Trophoblast cell (in vitro differentiated cells and primary cell): ENCODE data around the gene BACH2.
A peak's percentile ranks its signal among the peaks of the same experiment; 100 is the strongest.

Experiments used
- DNase-seq, 2 donors: peaks; one replicate each; pipeline ENCODE4 v3.0.0-alpha.2; 2016
- H2AFZ ChIP-seq: 2 replicates; pipeline ENCODE4 v1.6.1; 2013; ENCODE audit warnings: low read length, moderate library complexity, mild to moderate bottlenecking; ENCODE audit not compliant: insufficient read depth, poor library complexity
- H2AK5ac ChIP-seq: 2 replicates; pipeline ENCODE4 v1.6.1; 2013; ENCODE audit warnings: mild to moderate bottlenecking, low read length
- H2BK120ac ChIP-seq: 2 replicates; pipeline ENCODE4 v1.6.1; 2013; ENCODE audit warnings: low read length, mild to moderate bottlenecking, moderate library complexity; ENCODE audit not compliant: insufficient read depth, poor library complexity
- H2BK12ac ChIP-seq: 2 replicates; pipeline ENCODE4 v1.6.1; 2013; ENCODE audit warnings: mild to moderate bottlenecking, low read length, moderate library complexity
- H2BK5ac ChIP-seq: 2 replicates; pipeline ENCODE4 v1.6.1; 2013; ENCODE audit warnings: low read length, low read depth, moderate library complexity, mild to moderate bottlenecking; ENCODE audit not compliant: poor library complexity
- H3K14ac ChIP-seq: 2 replicates; pipeline ENCODE4 v1.6.1; 2013; ENCODE audit warnings: mild to moderate bottlenecking, low read length
- H3K18ac ChIP-seq: 2 replicates; pipeline ENCODE4 v1.6.1; 2013; ENCODE audit warnings: mild to moderate bottlenecking, low read length
- H3K23ac ChIP-seq: 2 replicates; pipeline ENCODE4 v1.6.1; 2013; ENCODE audit warnings: low read length
- H3K27ac ChIP-seq: 2 replicates; pipeline ENCODE4 v1.5.1; 2013; ENCODE audit warnings: low read depth, mild to moderate bottlenecking, inconsistent platforms, low read length, moderate library complexity
- H3K27me3 ChIP-seq: 2 replicates; pipeline ENCODE4 v1.6.1; 2013; ENCODE audit warnings: inconsistent platforms, mild to moderate bottlenecking, low read length, moderate library complexity; ENCODE audit not compliant: insufficient read depth
- H3K36me3 ChIP-seq, 2 experiments: 1 replicate in 1 of 2; 2 replicates in 1 of 2; pipeline ENCODE4 v1.6.1; 2013; ENCODE audit warnings: low read length in 2 of 2, mild to moderate bottlenecking in 2 of 2, moderate library complexity in 1 of 2; ENCODE audit not compliant: insufficient read depth in 2 of 2, control insufficient read depth in 1 of 2
- H3K4ac ChIP-seq: 2 replicates; pipeline ENCODE4 v1.6.1; 2013; ENCODE audit warnings: low read depth, mild to moderate bottlenecking, low read length, moderate library complexity
- H3K4me1 ChIP-seq, 2 experiments: 1 replicate in 1 of 2; 2 replicates in 1 of 2; pipeline ENCODE4 v1.6.1; 2013; ENCODE audit warnings: low read length in 2 of 2, mild to moderate bottlenecking in 2 of 2, moderate library complexity in 1 of 2; ENCODE audit not compliant: insufficient read depth in 2 of 2, control insufficient read depth in 1 of 2
- H3K4me2 ChIP-seq: 2 replicates; pipeline ENCODE4 v1.6.1; 2013; ENCODE audit warnings: inconsistent platforms, mild to moderate bottlenecking, low read length, moderate library complexity
- H3K4me3 ChIP-seq: 2 replicates; pipeline ENCODE4 v1.5.1; 2013; ENCODE audit warnings: mild to moderate bottlenecking, low read depth, low read length, inconsistent platforms
- H3K79me1 ChIP-seq: one replicate; pipeline ENCODE4 v1.6.1; 2013; ENCODE audit warnings: low read length
- H3K79me2 ChIP-seq: 2 replicates; pipeline ENCODE4 v1.6.1; 2013; ENCODE audit warnings: low read length, mild to moderate bottlenecking; ENCODE audit not compliant: control insufficient read depth, insufficient read depth, poor library complexity
- H3K9ac ChIP-seq: 2 replicates; pipeline ENCODE4 v1.6.1; 2013; ENCODE audit warnings: mild to moderate bottlenecking, low read length
- H3K9me3 ChIP-seq: 2 replicates; pipeline ENCODE4 v1.6.1; 2013; ENCODE audit warnings: low read depth, mild to moderate bottlenecking, control low read depth, inconsistent platforms, low read length; ENCODE audit not compliant: insufficient read depth
- H4K12ac ChIP-seq: 2 replicates; pipeline ENCODE4 v1.6.1; 2013; ENCODE audit warnings: low read depth, mild to moderate bottlenecking, low read length, moderate library complexity
- H4K8ac ChIP-seq: 2 replicates; pipeline ENCODE4 v1.6.1; 2013; ENCODE audit warnings: low read depth, mild to moderate bottlenecking, low read length, moderate library complexity
- H4K91ac ChIP-seq: one replicate; pipeline ENCODE4 v1.6.1; 2013; ENCODE audit warnings: low read depth, mild to moderate bottlenecking, low read length, moderate library complexity
- WGBS: extraction: QIAGEN DNeasy Blood & Tissue Kit; methylation state at CpG from one replicate; pipeline ENCODE4 v1.1.7; 2013; ENCODE audit warnings: missing lambda C conversion rate; ENCODE audit not compliant: insufficient read length, insufficient coverage; ENCODE audit errors: extremely low coverage; 5-methylcytosine and 5-hydroxymethylcytosine counted together

The BACH2 gene

GRCh38 chr6:90139272-90139817 lies 157.3 kb downstream of the BACH2 start:
- no peak overlapping the region for H3K9ac ChIP-seq
- WGBS = no CpG with 5 or more reads among the region's 7 CpGs

GRCh38 chr6:90136837-90137568 lies 159.6 kb downstream of the BACH2 start:
- Histone ChIP-seq H2AK5ac (no peak overlapping the region), H4K91ac (no peak overlapping the region), H3K4me1 (peaks cover 0 to 4% of the 10 kb centered on the region in 2 experiments), H3K27ac (no peak overlapping the region), H2BK120ac (no peak overlapping the region), H3K79me1 (peaks cover 2% of the 10 kb centered on the region), H3K4ac (no peak overlapping the region), H3K79me2 (no peaks in the 10 kb centered on the region), H4K12ac (no peak overlapping the region), H2AFZ (no peak overlapping the region), H3K9me3 (no peaks in the 10 kb centered on the region), H3K9ac (no peak overlapping the region), H3K4me2 (no peak overlapping the region), H2BK5ac (no peak overlapping the region), H3K4me3 (no peak overlapping the region), H3K18ac (no peak overlapping the region), H4K8ac (no peak overlapping the region), H3K23ac (no peak overlapping the region), H2BK12ac (no peak overlapping the region), H3K36me3 (no peaks in the 10 kb centered on the region), H3K27me3 (no peaks in the 10 kb centered on the region), H3K14ac (no peak overlapping the region)
- DNase-seq = no peak
- WGBS = no CpG with 5 or more reads among the region's 2 CpGs

More at GRCh38 chr6:90139272-90139817, 157.3 kb downstream of the BACH2 start:
- Histone ChIP-seq H3K23ac (no peak overlapping the region), H3K4me3 (no peak overlapping the region), H3K79me2 (no peaks in the 10 kb centered on the region), H3K4me2 (no peak overlapping the region), H3K79me1 (peaks cover 4% of the 10 kb centered on the region), H4K12ac (no peak overlapping the region), H3K27me3 (no peaks in the 10 kb centered on the region), H3K27ac (no peak overlapping the region), H2AFZ (no peak overlapping the region), H4K8ac (no peak overlapping the region), H4K91ac (no peak overlapping the region), H2BK12ac (no peak overlapping the region), H3K4ac (no peak overlapping the region), H2BK5ac (no peak overlapping the region), H3K9me3 (no peaks in the 10 kb centered on the region), H3K4me1 (peaks cover 0 to 7% of the 10 kb centered on the region in 2 experiments), H2BK120ac (no peak overlapping the region), H3K14ac (no peak overlapping the region), H3K18ac (no peak overlapping the region), H2AK5ac (no peak overlapping the region), H3K36me3 (no peaks in the 10 kb centered on the region)
- DNase-seq = no peak

DNA sequence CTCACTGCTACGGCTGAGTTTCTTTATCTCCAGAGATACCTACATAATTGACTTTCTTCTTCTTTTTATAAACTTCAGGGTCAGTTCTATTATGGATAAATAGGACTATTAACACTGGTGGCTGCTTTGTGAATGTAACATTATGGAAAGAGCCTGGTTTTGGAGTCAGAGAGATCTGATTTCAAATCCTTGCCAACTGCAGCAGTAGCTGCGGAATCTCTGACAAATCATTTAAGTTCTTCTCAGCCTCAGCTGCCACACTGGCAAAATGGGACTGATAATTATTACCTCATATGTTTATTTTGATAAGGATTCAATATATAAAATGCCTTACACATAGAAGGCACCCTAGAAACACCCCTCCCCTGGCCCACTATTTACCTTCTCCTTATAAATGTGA lies 160.5 kb downstream of the BACH2 start:
- no peak overlapping the region for H2AK5ac ChIP-seq
- no peaks in the 10 kb centered on the region for H3K79me2 ChIP-seq
- H4K91ac ChIP-seq = no peak overlapping the region
- H3K4me2 ChIP-seq = no peak overlapping the region
- no peak overlapping the region for H3K4me3 ChIP-seq
- H3K18ac ChIP-seq = no peak overlapping the region
- H3K9ac ChIP-seq = no peak overlapping the region
- no peak overlapping the region for H2BK120ac ChIP-seq
- H4K8ac ChIP-seq = no peak overlapping the region
- H3K4me1 ChIP-seq = peaks cover 0 to 4% of the 10 kb centered on the region in 2 experiments
- no CpG with 5 or more reads among the region's 2 CpGs for WGBS
- no peaks in the 10 kb centered on the region for H3K9me3 ChIP-seq
- no peaks in the 10 kb centered on the region for H3K36me3 ChIP-seq
- no peak overlapping the region for H2BK12ac ChIP-seq
- no peak overlapping the region for H3K23ac ChIP-seq
- H2BK5ac ChIP-seq = no peak overlapping the region
- no peak overlapping the region for H4K12ac ChIP-seq
- DNase-seq = no peak
- no peak overlapping the region for H3K27ac ChIP-seq
- H3K4ac ChIP-seq = no peak overlapping the region
- H2AFZ ChIP-seq = no peak overlapping the region
- no peaks in the 10 kb centered on the region for H3K27me3 ChIP-seq
- H3K79me1 ChIP-seq = peaks cover 2% of the 10 kb centered on the region
- H3K14ac ChIP-seq = no peak overlapping the region

GRCh38 chr6:90135667-90136066 lies 161.0 kb downstream of the BACH2 start:
- Histone ChIP-seq H3K4me2 (no peak overlapping the region), H2BK120ac (no peak overlapping the region), H2AFZ (no peak overlapping the region), H3K27me3 (no peaks in the 10 kb centered on the region), H3K23ac (no peak overlapping the region), H3K27ac (no peak overlapping the region), H3K18ac (no peak overlapping the region), H3K9ac (no peak overlapping the region), H3K4me1 (peaks cover 0 to 4% of the 10 kb centered on the region in 2 experiments), H3K14ac (no peak overlapping the region), H3K79me2 (no peaks in the 10 kb centered on the region), H3K4ac (no peak overlapping the region), H3K36me3 (no peaks in the 10 kb centered on the region), H3K4me3 (no peak overlapping the region), H2AK5ac (no peak overlapping the region), H4K91ac (no peak overlapping the region), H4K12ac (no peak overlapping the region), H4K8ac (no peak overlapping the region), H3K9me3 (no peaks in the 10 kb centered on the region), H2BK5ac (no peak overlapping the region), H2BK12ac (no peak overlapping the region), H3K79me1 (peaks cover 2% of the 10 kb centered on the region)
- no CpG with 5 or more reads among the region's 5 CpGs for WGBS
- DNase-seq = peak in 1 of 2 donors; percentile 34
